GM12878 (cell line): ENCODE data around the gene YPEL3. TPM values are rescaled to one million over a fixed set of nuclear protein-coding genes. Genes with fewer than 3 reads are reported as not detected.

Source experiments
- ATF7 ChIP-seq: fragments of 450-650 bp; IDR thresholded peaks from 2 replicates; pipeline ENCODE4 v1.6.1; 2016; ENCODE audit warnings: low read depth, mild to moderate bottlenecking
- CEBPZ ChIP-seq: fragments of 150-350 bp; IDR thresholded peaks from 2 replicates; pipeline ENCODE4 v1.6.1; 2016; ENCODE audit warnings: low read depth, low read length
- ELK1 ChIP-seq: IDR thresholded peaks from 2 replicates; pipeline ENCODE4 v1.6.1; 2012; ENCODE audit warnings: low read depth, low read length, improper control_type of control experiment
- ETV6 ChIP-seq, 2 experiments: fragments of 450-650 bp in 1 of 2; IDR thresholded peaks in 1 of 2; conservative IDR thresholded peaks in 1 of 2; 2 replicates each; pipeline ENCODE4 v1.6.1; 2014; ENCODE audit warnings: antibody characterized with exemption in 1 of 2, borderline replicate concordance in 1 of 2, low read depth in 1 of 2, mild to moderate bottlenecking in 1 of 2, moderate library complexity in 1 of 2
- KLF5 ChIP-seq: fragments of 450-650 bp; IDR thresholded peaks from 2 replicates; pipeline ENCODE4 v1.6.1; 2014; ENCODE audit warnings: mild to moderate bottlenecking; ENCODE audit not compliant: partially characterized antibody
- LARP7 ChIP-seq: fragments of 450-650 bp; IDR thresholded peaks from 2 replicates; pipeline ENCODE4 v1.6.1; 2017; ENCODE audit warnings: mild to moderate bottlenecking
- REST ChIP-seq: IDR thresholded peaks from 2 replicates; pipeline ENCODE4 v1.6.1; 2012; ENCODE audit warnings: mild to moderate bottlenecking, low read depth, low read length
- RFX5 ChIP-seq: IDR thresholded peaks from 2 replicates; pipeline ENCODE4 v1.6.1; 2011; ENCODE audit warnings: low read depth, low read length, improper control_type of control experiment
- SIX5 ChIP-seq: IDR thresholded peaks from 2 replicates; pipeline ENCODE4 v1.6.1; 2011; ENCODE audit warnings: mild to moderate bottlenecking, low read depth, low read length, moderate library complexity; ENCODE audit not compliant: severe bottlenecking
- SMAD1 ChIP-seq: fragments of 450-650 bp; IDR thresholded peaks from 2 replicates; pipeline ENCODE4 v1.6.1; 2018; ENCODE audit warnings: mild to moderate bottlenecking, low read depth; ENCODE audit not compliant: partially characterized antibody
- SP1 ChIP-seq: IDR thresholded peaks from one replicate; pipeline ENCODE4 v1.6.1; 2011; ENCODE audit warnings: low read depth, low read length
- STAT1 ChIP-seq: fragments of 450-650 bp; conservative IDR thresholded peaks from 2 replicates; pipeline ENCODE4 v1.6.1; 2014; ENCODE audit warnings: antibody characterized with exemption, mild to moderate bottlenecking
- ZBTB4 ChIP-seq: fragments of 450-650 bp; formaldehyde crosslinking; IDR thresholded peaks from 2 replicates; pipeline ENCODE4 v1.4.0; 2022; ENCODE audit warnings: mild to moderate bottlenecking, moderate library complexity
- ZNF217 ChIP-seq: fragments of 450-650 bp; IDR thresholded peaks from 2 replicates; pipeline ENCODE4 v1.6.1; 2017; ENCODE audit warnings: antibody characterized with exemption, mild to moderate bottlenecking
- polyA plus RNA-seq, 11 experiments: library from polyadenylated mRNA; depleted of rRNA in 4 of 11; unstranded in 6 of 11; stranded (reverse) in 5 of 11; fragments of >200 nt; fragmentation: Nextera tagmentation in 4 of 11; fragmentation: Illumina TruSeq in 1 of 11; extraction: Ambion mirVana in 4 of 11; extraction: Trizol in 1 of 11; gene quantifications; 1 replicate in 1 of 11; 2 replicates in 10 of 11; pipeline versions ENCODE4 v1.2.1 to v1.2.3, GENCODE V29; 2011 to 2016; ENCODE audit warnings: inconsistent platforms in 2 of 11, missing spikeins in 2 of 11, low read depth in 1 of 11
- total RNA-seq, 4 experiments: library from RNA; depleted of rRNA in 3 of 4; stranded (reverse); fragments of >200 nt in 3 of 4; fragmentation: Illumina TruSeq in 1 of 4; extraction: Trizol in 1 of 4; gene quantifications; 2 replicates each; pipeline versions ENCODE4 v1.2.1 to v1.2.3, GENCODE V29; 2013 to 2021
- TF ChIP-seq, protein P1 (sequence below): fragments of 450-650 bp; conservative IDR thresholded peaks from 2 replicates; pipeline ENCODE4 v1.6.1; 2017; ENCODE audit warnings: mild to moderate bottlenecking, moderate library complexity

Gene YPEL3
- total and polyA plus RNA-seq, 10 of the 15 experiments (the other 5 are each of a cell fraction or from before 2014, with no cell fraction given): 1.3 to 22.0 (median 12.1) TPM

GRCh38 chr16:30075503-30076275 lies 20.3 kb downstream of the YPEL3 start, which contains the start of gene PPP4C (continued):
- TF ChIP-seq, protein P1, sequence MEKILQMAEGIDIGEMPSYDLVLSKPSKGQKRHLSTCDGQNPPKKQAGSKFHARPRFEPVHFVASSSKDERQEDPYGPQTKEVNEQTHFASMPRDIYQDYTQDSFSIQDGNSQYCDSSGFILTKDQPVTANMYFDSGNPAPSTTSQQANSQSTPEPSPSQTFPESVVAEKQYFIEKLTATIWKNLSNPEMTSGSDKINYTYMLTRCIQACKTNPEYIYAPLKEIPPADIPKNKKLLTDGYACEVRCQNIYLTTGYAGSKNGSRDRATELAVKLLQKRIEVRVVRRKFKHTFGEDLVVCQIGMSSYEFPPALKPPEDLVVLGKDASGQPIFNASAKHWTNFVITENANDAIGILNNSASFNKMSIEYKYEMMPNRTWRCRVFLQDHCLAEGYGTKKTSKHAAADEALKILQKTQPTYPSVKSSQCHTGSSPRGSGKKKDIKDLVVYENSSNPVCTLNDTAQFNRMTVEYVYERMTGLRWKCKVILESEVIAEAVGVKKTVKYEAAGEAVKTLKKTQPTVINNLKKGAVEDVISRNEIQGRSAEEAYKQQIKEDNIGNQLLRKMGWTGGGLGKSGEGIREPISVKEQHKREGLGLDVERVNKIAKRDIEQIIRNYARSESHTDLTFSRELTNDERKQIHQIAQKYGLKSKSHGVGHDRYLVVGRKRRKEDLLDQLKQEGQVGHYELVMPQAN: peak; percentile 53; the same call in 1 of the 2 replicates
- TF ChIP-seq RFX5: no peak
- TF ChIP-seq KLF5: no peak
- no peak for TF ChIP-seq CEBPZ
- peak in 1 of 2 experiments; percentile 96; a peak in 3 of 4 replicates for TF ChIP-seq ETV6 (conservative IDR thresholded peaks at IDR 0.05 in 1 of 2, IDR thresholded peaks at IDR 0.05 in 1 of 2; ENCODE audit: borderline replicate concordance in 1 of 2, low read depth in 1 of 2)
- no peak for TF ChIP-seq ZBTB4 (CRISPR knock-in tag)
- TF ChIP-seq ZNF217: no peak
- peak; percentile 26 for TF ChIP-seq SMAD1
- TF ChIP-seq SP1: no peak
- 0 out of 2 replicates have a peak, but pooled peaks have one; percentile 6 for TF ChIP-seq REST
- TF ChIP-seq SIX5: no peak
- TF ChIP-seq ELK1: peak; percentile 16; the same call in 1 of the 2 replicates
- TF ChIP-seq STAT1: no peak
- TF ChIP-seq ATF7: peak; percentile 75
- no peak for TF ChIP-seq LARP7
